Activated T-cell treated with anti-CD3 and anti-CD28 coated beads, Interleukin-2, amount 50 U/mL, for 72 hours (primary cell): ENCODE results near the gene CYB561D2. TPM values are rescaled to one million over a fixed set of nuclear protein-coding genes. Genes with fewer than 3 reads are reported as not detected.

Experiments used
- ATAC-seq, 2 donors: fragments of 150-1000 bp; cut with Tn5 transposase; replicated peaks in 1 of 2; 2 replicates each; pipeline ENCODE4 v1.10.0; 2021; ENCODE audit warnings: moderate library complexity in 2 of 2, mild to moderate bottlenecking in 1 of 2
- DNase-seq, 2 donors: peaks; one replicate each; pipeline ENCODE4 v3.0.0; 2021 to 2022; ENCODE audit warnings: mixed read lengths in 1 of 2
- H3K27ac Mint-ChIP-seq: one replicate; pipeline ENCODE4 v1.8.0; 2022; ENCODE audit warnings: mild to moderate bottlenecking, moderate library complexity, mixed read lengths
- H3K27me3 Mint-ChIP-seq: one replicate; pipeline ENCODE4 v1.8.0; 2022; ENCODE audit warnings: low read depth, mixed read lengths
- H3K36me3 Mint-ChIP-seq, 2 donors: one replicate each; pipeline ENCODE4 v1.8.0; 2022; ENCODE audit warnings: mixed read lengths in 2 of 2, mild to moderate bottlenecking in 1 of 2; ENCODE audit not compliant: insufficient read depth in 2 of 2
- H3K4me1 Mint-ChIP-seq: one replicate; pipeline ENCODE4 v1.8.0; 2022; ENCODE audit warnings: low read depth, mixed read lengths
- H3K4me3 Mint-ChIP-seq, 2 donors: one replicate each; pipeline ENCODE4 v1.8.0; 2022; ENCODE audit warnings: mild to moderate bottlenecking in 2 of 2, mixed read lengths in 2 of 2, moderate library complexity in 2 of 2
- H3K9me3 Mint-ChIP-seq, 2 donors: one replicate each; pipeline ENCODE4 v1.8.0; 2022; ENCODE audit warnings: mixed read lengths in 2 of 2
- total RNA-seq, 2 donors: library from RNA; stranded (reverse); gene quantifications; one replicate each; pipeline ENCODE4 v1.2.3, GENCODE V29; 2022

CYB561D2 gene
- total RNA-seq, 2 donors from 2014 or later: 16.1 to 17.0 TPM

GRCh38 chr3:50319181-50319893 lies 31.3 kb upstream of the CYB561D2 start:
- Mint-ChIP-seq H3K4me1 (peaks cover 36% of the 10 kb centered on the region), H3K4me3 (peak overlapping the region; percentile 0 to 18), H3K27me3 (no peaks in the 10 kb centered on the region), H3K36me3 (no peaks in the 10 kb centered on the region), H3K9me3 (no peaks in the 10 kb centered on the region), H3K27ac (no peak overlapping the region)
- no peak for DNase-seq
- ATAC-seq: no peak

GRCh38 chr3:50319894-50320625 lies 30.6 kb upstream of the CYB561D2 start:
- Mint-ChIP-seq H3K36me3 (no peaks in the 10 kb centered on the region), H3K4me3 (peak overlapping the region; percentile 77 to 90), H3K27me3 (no peaks in the 10 kb centered on the region), H3K4me1 (peaks cover 41% of the 10 kb centered on the region), H3K9me3 (no peaks in the 10 kb centered on the region), H3K27ac (no peak overlapping the region)
- DNase-seq: no peak
- no peak for ATAC-seq

- H3K4me1 Mint-ChIP-seq: peaks cover 47% of the 10 kb centered on the region
- H3K9me3 Mint-ChIP-seq: no peaks in the 10 kb centered on the region
- H3K4me3 Mint-ChIP-seq: peak overlapping the region; percentile 77 to 90
- peak; percentile 58 to 61 for ATAC-seq
- H3K27ac Mint-ChIP-seq: peak overlapping the region; percentile 66
- no peaks in the 10 kb centered on the region for H3K36me3 Mint-ChIP-seq
- no peaks in the 10 kb centered on the region for H3K27me3 Mint-ChIP-seq
- peak; percentile 66 to 68 for DNase-seq
Observed at GRCh38 chr3:50320853-50321335, 29.8 kb upstream of the CYB561D2 start.

- H3K4me1 Mint-ChIP-seq: peaks cover 48% of the 10 kb centered on the region
Observed at GRCh38 chr3:50321336-50322114, 29.1 kb upstream of the CYB561D2 start.

GRCh38 chr3:50322115-50322385 lies 28.6 kb upstream of the CYB561D2 start:
- H3K27me3 Mint-ChIP-seq: no peaks in the 10 kb centered on the region
- peak overlapping the region; percentile 96 for H3K27ac Mint-ChIP-seq
- H3K9me3 Mint-ChIP-seq: no peaks in the 10 kb centered on the region
- H3K4me3 Mint-ChIP-seq: peak overlapping the region; percentile 82
- H3K4me1 Mint-ChIP-seq: peaks cover 48% of the 10 kb centered on the region
- no peaks in the 10 kb centered on the region for H3K36me3 Mint-ChIP-seq
- no peak for ATAC-seq
- DNase-seq: no peak

More at GRCh38 chr3:50321336-50322114, 29.1 kb upstream of the CYB561D2 start:
- Mint-ChIP-seq H3K9me3 (no peaks in the 10 kb centered on the region), H3K27me3 (no peaks in the 10 kb centered on the region), H3K36me3 (no peaks in the 10 kb centered on the region), H3K27ac (peak overlapping the region; percentile 96), H3K4me3 (peak overlapping the region; percentile 82)
- ATAC-seq (peak; percentile 82), DNase-seq (peak; percentile 88)

GRCh38 chr3:50322386-50323091 lies 28.1 kb upstream of the CYB561D2 start, which contains the start of gene HYAL2:
Gene HYAL2, minus strand, starts transcription at chr3:50322745. Its CDS starts 2,256 bp downstream, at chr3:50320489.
- peaks cover 48% of the 10 kb centered on the region for H3K4me1 Mint-ChIP-seq
- peak within 1 kb of the TSS; percentile 96 for H3K27ac Mint-ChIP-seq
- ATAC-seq (no peak), DNase-seq (no peak)
- no peaks in the 10 kb centered on the region for H3K36me3 Mint-ChIP-seq
- peak within 1 kb of the TSS; percentile 82 for H3K4me3 Mint-ChIP-seq
- H3K27me3 Mint-ChIP-seq: no peaks in the 10 kb centered on the region
- no peaks in the 10 kb centered on the region for H3K9me3 Mint-ChIP-seq

- Mint-ChIP-seq H3K4me3 (peak overlapping the region in 1 of 2 donors; percentile 37), H3K36me3 (no peaks in the 10 kb centered on the region), H3K27me3 (no peaks in the 10 kb centered on the region), H3K4me1 (peaks cover 49% of the 10 kb centered on the region), H3K9me3 (no peaks in the 10 kb centered on the region), H3K27ac (no peak overlapping the region)
- no peak for DNase-seq
- ATAC-seq: no peak
Observed at GRCh38 chr3:50323092-50323600, 27.5 kb upstream of the CYB561D2 start.

GRCh38 chr3:50323614-50324199 lies 27.0 kb upstream of the CYB561D2 start:
- no peaks in the 10 kb centered on the region for H3K36me3 Mint-ChIP-seq
- H3K27me3 Mint-ChIP-seq: no peaks in the 10 kb centered on the region
- DNase-seq: no peak
- ATAC-seq: no peak
- H3K4me1 Mint-ChIP-seq: peaks cover 51% of the 10 kb centered on the region
- H3K4me3 Mint-ChIP-seq: no peak overlapping the region
- H3K9me3 Mint-ChIP-seq: no peaks in the 10 kb centered on the region
- no peak overlapping the region for H3K27ac Mint-ChIP-seq

- no peak overlapping the region for H3K27ac Mint-ChIP-seq
- no peaks in the 10 kb centered on the region for H3K27me3 Mint-ChIP-seq
- DNase-seq (peak; percentile 72 to 76), ATAC-seq (peak; percentile 15 to 32)
- no peaks in the 10 kb centered on the region for H3K36me3 Mint-ChIP-seq
- no peak overlapping the region for H3K4me3 Mint-ChIP-seq
- peaks cover 46% of the 10 kb centered on the region for H3K4me1 Mint-ChIP-seq
- no peaks in the 10 kb centered on the region for H3K9me3 Mint-ChIP-seq
Observed at GRCh38 chr3:50324351-50325112, 26.1 kb upstream of the CYB561D2 start.

GRCh38 chr3:50325113-50325480 lies 25.6 kb upstream of the CYB561D2 start:
- Mint-ChIP-seq H3K27me3 (no peaks in the 10 kb centered on the region), H3K9me3 (no peaks in the 10 kb centered on the region), H3K27ac (no peak overlapping the region), H3K36me3 (peaks cover 0 to under 1% of the 10 kb centered on the region in 2 donors), H3K4me3 (no peak overlapping the region), H3K4me1 (peaks cover 40% of the 10 kb centered on the region)
- DNase-seq (no peak), ATAC-seq (no peak)

GRCh38 chr3:50325497-50326181 lies 25.0 kb upstream of the CYB561D2 start:
- peaks cover 1 to 2% of the 10 kb centered on the region in 2 donors for H3K36me3 Mint-ChIP-seq
- no peaks in the 10 kb centered on the region for H3K9me3 Mint-ChIP-seq
- no peak for ATAC-seq
- no peak for DNase-seq
- no peaks in the 10 kb centered on the region for H3K27me3 Mint-ChIP-seq
- H3K4me1 Mint-ChIP-seq: peaks cover 35% of the 10 kb centered on the region
- H3K4me3 Mint-ChIP-seq: no peak overlapping the region
- H3K27ac Mint-ChIP-seq: no peak overlapping the region
